ENCODE data around the gene ZC3H11A.
"Not testable (repeated sequence)": the region's sequence is repeated elsewhere in the genome, so short reads cannot be mapped to it uniquely, and the experiment has no call there.

The ZC3H11A gene

DNA sequence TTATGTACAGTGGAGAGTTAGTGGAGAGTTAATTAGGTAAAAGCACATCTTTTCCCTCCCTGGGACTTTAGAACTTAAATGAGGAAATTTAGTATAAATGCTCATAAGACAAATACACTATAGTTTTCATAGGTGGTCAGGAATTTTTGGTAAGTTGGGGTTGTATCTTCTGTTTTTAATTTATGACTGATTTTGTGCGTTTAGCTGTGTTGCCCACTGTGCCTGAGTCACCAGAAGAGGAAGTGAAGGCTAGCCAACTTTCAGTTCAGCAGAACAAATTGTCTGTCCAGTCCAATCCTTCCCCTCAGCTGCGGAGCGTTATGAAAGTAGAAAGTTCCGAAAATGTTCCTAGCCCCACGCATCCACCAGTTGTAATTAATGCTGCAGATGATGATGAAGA is 33.8 kb downstream of the ZC3H11A start:
- not testable (repeated sequence) for DNase-seq (ENCODE audit: low read depth, low spot score); H3K27ac ChIP-seq

- no peak for DNase-seq (ENCODE audit: low read depth, low spot score)
- no peak overlapping the region for H3K27ac ChIP-seq
Measured at GRCh38 chr1:203835476-203835875, 40.1 kb downstream of the ZC3H11A start.

- DNase-seq (ENCODE audit: low read depth, low spot score), result no peak
- no peak overlapping the region for H3K27ac ChIP-seq
Measured at GRCh38 chr1:203839081-203839480, 43.7 kb downstream of the ZC3H11A start.

DNA sequence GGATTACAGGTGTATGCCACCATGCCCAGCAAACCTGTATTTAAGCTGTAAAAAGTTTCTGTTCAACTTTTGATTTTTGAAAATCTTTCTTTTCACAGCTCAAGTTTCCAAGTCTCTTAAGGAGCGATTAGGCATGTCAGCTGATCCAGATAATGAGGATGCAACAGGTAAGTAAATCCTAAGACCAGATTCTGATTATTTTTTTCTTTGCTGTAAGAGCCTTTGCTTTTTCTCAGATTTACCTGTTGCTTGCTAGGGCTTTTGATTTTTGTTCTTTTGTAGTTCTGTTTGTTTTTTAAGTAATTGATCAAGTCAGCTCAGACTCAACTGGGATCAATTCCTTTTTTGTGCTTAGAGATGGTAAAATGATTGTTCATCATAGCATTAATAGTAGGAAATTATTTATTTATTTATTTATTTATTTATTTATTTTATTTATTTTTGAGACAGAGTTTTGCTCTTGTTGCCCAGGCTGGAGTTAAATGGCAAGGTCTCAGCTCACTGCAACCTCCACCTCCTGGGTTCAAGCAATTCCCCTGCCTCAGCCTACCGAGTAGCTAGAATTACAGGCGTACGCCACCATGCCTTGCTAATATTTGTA is 44.9 kb downstream of the ZC3H11A start:
- DNase-seq (ENCODE audit: low read depth, low spot score), result no peak
- H3K27ac ChIP-seq, result no peak overlapping the region

DNA sequence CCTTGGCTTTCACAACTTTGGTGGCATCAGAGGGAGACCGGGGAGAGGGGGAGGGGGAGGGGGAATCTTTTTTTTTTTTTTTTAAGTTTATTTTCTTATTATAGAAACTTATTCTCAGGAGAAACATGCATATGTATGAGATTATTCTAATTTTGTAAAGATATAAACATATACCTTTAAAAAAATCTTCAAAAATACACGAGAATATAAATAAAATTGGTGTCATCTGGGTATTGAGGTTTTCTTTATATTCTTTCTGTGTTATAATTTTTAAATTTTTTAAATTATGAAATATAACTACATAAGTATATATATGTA is 47.1 kb downstream of the ZC3H11A start:
- H3K27ac ChIP-seq, result no peak overlapping the region
- DNase-seq (ENCODE audit: low read depth, low spot score), result no peak

DNA sequence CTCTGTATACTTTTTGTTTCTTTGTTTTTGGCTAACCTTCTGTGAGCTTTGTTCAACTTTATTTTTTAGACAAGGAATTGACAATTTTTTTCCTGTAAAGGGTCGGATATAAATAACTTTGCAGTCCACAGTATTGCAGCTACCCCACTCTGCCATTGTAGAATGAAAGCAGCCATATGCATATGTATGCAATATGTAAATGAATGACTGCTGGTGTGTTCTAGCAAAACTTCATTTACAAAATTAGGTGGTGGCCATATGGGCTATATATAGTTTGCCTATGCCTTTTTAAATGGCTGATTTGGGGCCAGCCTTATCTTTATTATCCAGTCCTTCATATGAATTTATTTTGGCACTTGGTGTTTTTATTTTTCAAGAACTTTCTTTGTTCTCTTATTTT is 48.0 kb downstream of the ZC3H11A start:
- no peak overlapping the region for H3K27ac ChIP-seq
- no peak for DNase-seq (ENCODE audit: low read depth, low spot score)

All from epithelial cell of prostate (primary cell).